ENCODE measurements around the gene ATP5MC2. TPM values are rescaled to one million over a fixed set of nuclear protein-coding genes. Genes with fewer than 3 reads are reported as not detected.
"Not testable (repeated sequence)": the region's sequence is repeated elsewhere in the genome, so short reads cannot be mapped to it uniquely, and the experiment has no call there.

The ATP5MC2 gene
- total and polyA plus RNA-seq, 7 donors, result 409 to 828 (median 548) TPM

DNA sequence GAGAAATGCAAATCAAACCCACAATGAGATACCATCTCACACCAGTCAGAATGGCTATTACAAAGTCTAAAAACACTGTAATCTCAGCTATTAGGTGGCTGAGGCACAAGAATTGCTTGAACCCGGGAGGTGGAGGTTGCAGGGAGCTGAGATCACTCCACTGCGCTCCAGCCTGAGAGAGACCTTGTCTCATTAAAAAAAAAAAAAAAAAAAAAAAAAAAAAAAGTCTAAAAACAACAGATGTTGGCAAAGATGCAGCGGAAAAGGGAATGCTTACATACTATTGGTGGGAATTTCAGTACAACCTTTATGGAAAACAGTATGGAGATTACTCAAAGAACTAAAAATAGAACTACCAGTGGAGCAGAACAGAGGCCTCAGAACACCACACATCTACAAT is 30.7 kb downstream of the ATP5MC2 start:
- Histone ChIP-seq H3K27me3 (no peaks in the 10 kb centered on the region), H3K4me1 (no peaks in the 10 kb centered on the region), H3K4me3 (no peak overlapping the region), H3K27ac (no peak overlapping the region), H3K9me3 (no peaks in the 10 kb centered on the region), H3K36me3 (no peaks in the 10 kb centered on the region)
- 90 to 92% methylated on average over 3 of the region's 3 CpGs for WGBS, 2 donors
- intact Hi-C loops (cut with DNase I), result no loop called here
- TF ChIP-seq EP300 (IDR thresholded peaks at IDR 0.05) (no peak), POLR2AphosphoS5 (IDR thresholded peaks at IDR 0.05) (no peak), POLR2A (IDR thresholded peaks at IDR 0.05) (no peak)
- TF ChIP-seq, protein P1, sequence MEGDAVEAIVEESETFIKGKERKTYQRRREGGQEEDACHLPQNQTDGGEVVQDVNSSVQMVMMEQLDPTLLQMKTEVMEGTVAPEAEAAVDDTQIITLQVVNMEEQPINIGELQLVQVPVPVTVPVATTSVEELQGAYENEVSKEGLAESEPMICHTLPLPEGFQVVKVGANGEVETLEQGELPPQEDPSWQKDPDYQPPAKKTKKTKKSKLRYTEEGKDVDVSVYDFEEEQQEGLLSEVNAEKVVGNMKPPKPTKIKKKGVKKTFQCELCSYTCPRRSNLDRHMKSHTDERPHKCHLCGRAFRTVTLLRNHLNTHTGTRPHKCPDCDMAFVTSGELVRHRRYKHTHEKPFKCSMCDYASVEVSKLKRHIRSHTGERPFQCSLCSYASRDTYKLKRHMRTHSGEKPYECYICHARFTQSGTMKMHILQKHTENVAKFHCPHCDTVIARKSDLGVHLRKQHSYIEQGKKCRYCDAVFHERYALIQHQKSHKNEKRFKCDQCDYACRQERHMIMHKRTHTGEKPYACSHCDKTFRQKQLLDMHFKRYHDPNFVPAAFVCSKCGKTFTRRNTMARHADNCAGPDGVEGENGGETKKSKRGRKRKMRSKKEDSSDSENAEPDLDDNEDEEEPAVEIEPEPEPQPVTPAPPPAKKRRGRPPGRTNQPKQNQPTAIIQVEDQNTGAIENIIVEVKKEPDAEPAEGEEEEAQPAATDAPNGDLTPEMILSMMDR (IDR thresholded peaks at IDR 0.05), result no peak
- DNase-seq, result no peak

DNA sequence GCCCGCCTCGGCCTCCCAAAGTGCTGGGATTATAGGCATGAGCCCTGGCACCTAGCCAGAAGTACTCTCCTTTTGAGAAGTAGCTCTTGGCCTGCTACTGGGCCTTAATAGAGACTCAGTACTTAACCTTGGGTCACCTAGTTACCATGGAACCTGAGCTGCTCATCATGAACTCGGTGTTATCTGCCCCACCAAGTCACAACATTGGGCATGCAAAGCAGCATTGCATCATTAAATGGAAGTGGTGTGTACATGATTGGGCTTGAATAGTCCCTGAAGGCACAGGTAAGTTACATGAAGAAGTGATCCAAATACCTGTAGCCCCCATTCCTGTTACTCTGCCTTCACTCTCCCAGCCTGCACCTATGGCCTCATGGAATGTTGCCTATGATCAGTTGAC is 31.8 kb downstream of the ATP5MC2 start:
- no peaks in the 10 kb centered on the region for H3K36me3 ChIP-seq
- 94 to 95% methylated on average over 3 of the region's 3 CpGs for WGBS, 2 donors
- TF ChIP-seq POLR2AphosphoS5 (IDR thresholded peaks at IDR 0.05), result no peak
- TF ChIP-seq, protein P1 (IDR thresholded peaks at IDR 0.05), result no peak
- TF ChIP-seq POLR2A (IDR thresholded peaks at IDR 0.05), result no peak
- TF ChIP-seq EP300 (IDR thresholded peaks at IDR 0.05), result no peak
- H3K27ac ChIP-seq, result no peak overlapping the region
- no peaks in the 10 kb centered on the region for H3K9me3 ChIP-seq
- intact Hi-C loops (cut with DNase I), result no loop called here
- no peak for DNase-seq
- no peak overlapping the region for H3K4me3 ChIP-seq
- H3K4me1 ChIP-seq, result no peaks in the 10 kb centered on the region
- no peaks in the 10 kb centered on the region for H3K27me3 ChIP-seq

DNA sequence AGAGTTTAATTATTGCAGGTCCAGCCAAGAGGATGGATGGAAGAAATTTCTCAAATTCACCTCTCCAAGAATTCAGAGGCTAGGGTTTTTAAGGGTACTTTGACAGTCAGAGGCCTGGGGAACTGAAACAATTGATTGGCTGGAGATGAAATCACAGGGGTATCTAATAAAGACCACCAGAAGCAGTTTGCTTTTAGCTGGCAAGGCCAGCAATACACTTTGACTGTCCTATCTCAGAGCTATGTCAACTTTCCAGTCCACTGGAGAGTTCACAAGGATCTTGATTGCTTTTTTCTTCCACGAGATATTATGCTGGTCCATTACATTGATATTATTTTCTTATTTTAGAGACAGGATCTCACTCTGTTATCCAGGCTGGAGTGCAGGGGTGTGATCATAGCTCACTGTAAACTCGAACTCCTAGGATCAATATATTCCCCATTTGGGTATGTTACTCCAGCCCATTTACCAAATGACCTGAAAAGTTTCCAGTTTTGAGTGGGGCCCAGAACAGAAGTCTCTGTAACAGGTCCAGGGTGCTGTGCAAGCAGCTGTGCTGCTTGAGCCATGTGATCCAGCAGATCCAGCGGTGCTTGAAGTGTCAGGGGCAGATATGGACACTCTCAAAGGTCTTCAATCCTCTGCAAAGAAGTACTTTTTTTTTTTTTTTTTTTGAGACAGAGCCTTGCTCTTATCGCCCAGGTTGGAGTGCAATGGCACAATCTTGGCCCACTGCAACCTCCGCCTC is 32.5 kb downstream of the ATP5MC2 start:
- Histone ChIP-seq H3K27ac (no peak overlapping the region), H3K4me1 (no peaks in the 10 kb centered on the region), H3K27me3 (no peaks in the 10 kb centered on the region), H3K9me3 (no peaks in the 10 kb centered on the region), H3K36me3 (no peaks in the 10 kb centered on the region), H3K4me3 (no peak overlapping the region)
- intact Hi-C loops (cut with DNase I), result no loop called here
- WGBS, 2 donors, result 73 to 75% methylated on average over 5 of the region's 5 CpGs
- TF ChIP-seq, protein P1 (IDR thresholded peaks at IDR 0.05), result no peak
- no peak for TF ChIP-seq POLR2A (IDR thresholded peaks at IDR 0.05)
- no peak for TF ChIP-seq POLR2AphosphoS5 (IDR thresholded peaks at IDR 0.05)
- TF ChIP-seq EP300 (IDR thresholded peaks at IDR 0.05), result no peak
- no peak for DNase-seq

GRCh38 chr12:53638057-53638456 is 37.8 kb downstream of the ATP5MC2 start:
- 65 to 83% methylated on average over 2 of the region's 2 CpGs for WGBS, 2 donors
- H3K27ac ChIP-seq, result no peak overlapping the region
- H3K4me3 ChIP-seq, result no peak overlapping the region
- TF ChIP-seq POLR2A (IDR thresholded peaks at IDR 0.05), result no peak
- no peak for TF ChIP-seq POLR2AphosphoS5 (IDR thresholded peaks at IDR 0.05)
- TF ChIP-seq EP300 (IDR thresholded peaks at IDR 0.05), result no peak
- TF ChIP-seq, protein P1 (IDR thresholded peaks at IDR 0.05), result no peak
- intact Hi-C loops (cut with DNase I), result no loop called here
- no peaks in the 10 kb centered on the region for H3K9me3 ChIP-seq
- DNase-seq, result no peak
- no peaks in the 10 kb centered on the region for H3K27me3 ChIP-seq
- no peaks in the 10 kb centered on the region for H3K36me3 ChIP-seq
- H3K4me1 ChIP-seq, result no peaks in the 10 kb centered on the region

- DNase-seq, result no peak
- Histone ChIP-seq H3K4me1 (no peaks in the 10 kb centered on the region), H3K36me3 (no peaks in the 10 kb centered on the region), H3K9me3 (no peaks in the 10 kb centered on the region), H3K27ac (no peak overlapping the region), H3K4me3 (no peak overlapping the region), H3K27me3 (no peaks in the 10 kb centered on the region)
- 34 to 42% methylated on average over 2 of the region's 2 CpGs for WGBS, 2 donors
- TF ChIP-seq, protein P1 (IDR thresholded peaks at IDR 0.05), result no peak
- TF ChIP-seq EP300 (IDR thresholded peaks at IDR 0.05) (no peak), POLR2AphosphoS5 (IDR thresholded peaks at IDR 0.05) (no peak), POLR2A (IDR thresholded peaks at IDR 0.05) (no peak)
- intact Hi-C loops (cut with DNase I), result no loop called here
Measured at GRCh38 chr12:53636641-53637040, 39.2 kb downstream of the ATP5MC2 start.

DNA sequence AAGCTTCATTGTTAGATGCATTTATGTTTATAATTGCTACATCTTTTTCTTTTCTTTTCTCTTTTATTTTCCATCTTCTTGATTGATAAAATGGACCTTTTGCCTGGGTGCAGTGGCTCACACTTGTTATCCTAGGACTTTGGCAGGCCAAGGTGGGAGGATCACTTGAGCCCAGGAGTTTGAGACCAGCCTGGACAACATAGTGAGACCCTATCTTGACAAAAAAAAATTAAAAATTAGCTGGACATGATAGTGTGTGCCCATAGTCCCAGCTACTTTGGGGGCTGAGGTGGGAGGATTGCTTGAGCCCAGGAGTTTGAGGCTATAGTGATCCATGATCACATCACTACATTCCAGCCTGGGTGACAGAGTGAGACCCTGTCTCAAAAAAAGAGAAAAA is 40.2 kb downstream of the ATP5MC2 start:
- intact Hi-C loops (cut with DNase I); DNase-seq; H3K27ac ChIP-seq; H3K4me3 ChIP-seq; H3K4me1 ChIP-seq; H3K36me3 ChIP-seq; H3K27me3 ChIP-seq; H3K9me3 ChIP-seq: not testable (repeated sequence)

Data from sigmoid colon (tissue), 7 donors.